ENCODE results near the gene BRME1.
"Not testable (repeated sequence)": the region's sequence is repeated elsewhere in the genome, so short reads cannot be mapped to it uniquely, and the experiment has no call there.

DNA sequence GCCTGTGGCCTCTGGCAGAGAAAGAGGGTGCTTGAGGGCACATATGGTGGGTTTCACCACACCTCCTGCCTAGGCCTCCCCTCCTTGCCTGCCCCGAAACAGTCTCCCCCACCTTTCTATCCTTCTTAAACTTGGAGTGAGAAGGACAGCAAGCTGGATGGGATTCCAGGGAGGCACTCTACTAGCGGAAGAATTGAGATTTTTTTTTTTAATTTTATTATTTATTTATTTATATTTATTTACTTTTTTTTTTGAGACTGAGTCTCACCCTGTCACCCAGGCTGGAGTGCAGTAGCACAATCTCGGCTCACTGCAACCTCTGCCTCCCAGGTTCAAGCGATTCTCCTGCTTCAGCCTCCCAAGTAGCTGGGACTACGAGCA lies 54.2 kb downstream of the BRME1 start:
- TF ChIP-seq POLR2AphosphoS5, POLR2A (IDR thresholded peaks at IDR 0.05): not testable (repeated sequence)
- TF ChIP-seq, protein P1, sequence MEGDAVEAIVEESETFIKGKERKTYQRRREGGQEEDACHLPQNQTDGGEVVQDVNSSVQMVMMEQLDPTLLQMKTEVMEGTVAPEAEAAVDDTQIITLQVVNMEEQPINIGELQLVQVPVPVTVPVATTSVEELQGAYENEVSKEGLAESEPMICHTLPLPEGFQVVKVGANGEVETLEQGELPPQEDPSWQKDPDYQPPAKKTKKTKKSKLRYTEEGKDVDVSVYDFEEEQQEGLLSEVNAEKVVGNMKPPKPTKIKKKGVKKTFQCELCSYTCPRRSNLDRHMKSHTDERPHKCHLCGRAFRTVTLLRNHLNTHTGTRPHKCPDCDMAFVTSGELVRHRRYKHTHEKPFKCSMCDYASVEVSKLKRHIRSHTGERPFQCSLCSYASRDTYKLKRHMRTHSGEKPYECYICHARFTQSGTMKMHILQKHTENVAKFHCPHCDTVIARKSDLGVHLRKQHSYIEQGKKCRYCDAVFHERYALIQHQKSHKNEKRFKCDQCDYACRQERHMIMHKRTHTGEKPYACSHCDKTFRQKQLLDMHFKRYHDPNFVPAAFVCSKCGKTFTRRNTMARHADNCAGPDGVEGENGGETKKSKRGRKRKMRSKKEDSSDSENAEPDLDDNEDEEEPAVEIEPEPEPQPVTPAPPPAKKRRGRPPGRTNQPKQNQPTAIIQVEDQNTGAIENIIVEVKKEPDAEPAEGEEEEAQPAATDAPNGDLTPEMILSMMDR (IDR thresholded peaks at IDR 0.05 in 8 of 11, conservative IDR thresholded peaks at IDR 0.05 in 3 of 11), result not testable (repeated sequence)
